Measurements from ENCODE around the gene SEC16B. TPM values are rescaled to one million over a fixed set of nuclear protein-coding genes. Genes with fewer than 3 reads are reported as not detected.

The SEC16B gene
- total RNA-seq, 2 donors from 2014 or later = 11.2 to 37.6 TPM

GRCh38 chr1:177937931-177938330, 31.9 kb downstream of the SEC16B start:
- Histone ChIP-seq H3K27ac (no peak overlapping the region), H3K27me3 (no peaks in the 10 kb centered on the region), H3K4me1 (no peaks in the 10 kb centered on the region), H3K9me3 (no peaks in the 10 kb centered on the region), H3K36me3 (replicated peaks in 1 of 2; ENCODE audit: insufficient read depth in 1 of 2, low read depth in 2 of 2) (peaks cover 0 to 12% of the 10 kb centered on the region in 2 donors), H3K4me3 (no peak overlapping the region)
- no peak for ATAC-seq
- WGBS, 2 donors = 86 to 88% methylated on average over 6 of the region's 6 CpGs
- TF ChIP-seq CTCF (IDR thresholded peaks at IDR 0.05) = no peak
- no peak for TF ChIP-seq POLR2A (IDR thresholded peaks at IDR 0.05)
- intact Hi-C loops (cut with DNase I) = no loop called here
- no peak for DNase-seq

GRCh38 chr1:177937174-177937770, 32.6 kb downstream of the SEC16B start:
- WGBS, 2 donors = 80 to 87% methylated on average over 9 of the region's 9 CpGs
- Histone ChIP-seq H3K4me3 (no peak overlapping the region), H3K27me3 (no peaks in the 10 kb centered on the region), H3K9me3 (no peaks in the 10 kb centered on the region), H3K4me1 (no peaks in the 10 kb centered on the region), H3K27ac (no peak overlapping the region), H3K36me3 (replicated peaks in 1 of 2; ENCODE audit: insufficient read depth in 1 of 2, low read depth in 2 of 2) (peaks cover 0 to 12% of the 10 kb centered on the region in 2 donors)
- ATAC-seq (no peak), DNase-seq (no peak)
- intact Hi-C loops (cut with DNase I) = no loop called here
- TF ChIP-seq CTCF (IDR thresholded peaks at IDR 0.05) = no peak
- no peak for TF ChIP-seq POLR2A (IDR thresholded peaks at IDR 0.05)

GRCh38 chr1:177935638-177936415, 34.0 kb downstream of the SEC16B start:
- no peaks in the 10 kb centered on the region for H3K9me3 ChIP-seq
- ATAC-seq (no peak), DNase-seq (no peak)
- no peak overlapping the region for H3K27ac ChIP-seq
- H3K4me3 ChIP-seq = no peak overlapping the region
- 80 to 81% methylated on average over 8 of the region's 8 CpGs for WGBS, 2 donors
- H3K4me1 ChIP-seq = no peaks in the 10 kb centered on the region
- intact Hi-C loops (cut with DNase I) = no loop called here
- no peaks in the 10 kb centered on the region for H3K27me3 ChIP-seq
- H3K36me3 ChIP-seq (replicated peaks in 1 of 2; ENCODE audit: insufficient read depth in 1 of 2, low read depth in 2 of 2) = peaks cover 0 to 12% of the 10 kb centered on the region in 2 donors
- no peak for TF ChIP-seq CTCF (IDR thresholded peaks at IDR 0.05)
- TF ChIP-seq POLR2A (IDR thresholded peaks at IDR 0.05) = no peak

GRCh38 chr1:177934927-177935326, 34.9 kb downstream of the SEC16B start:
- Histone ChIP-seq H3K4me3 (no peak overlapping the region), H3K27me3 (no peaks in the 10 kb centered on the region), H3K9me3 (no peaks in the 10 kb centered on the region), H3K27ac (no peak overlapping the region), H3K36me3 (replicated peaks in 1 of 2; ENCODE audit: insufficient read depth in 1 of 2, low read depth in 2 of 2) (peaks cover 0 to 11% of the 10 kb centered on the region in 2 donors), H3K4me1 (no peaks in the 10 kb centered on the region)
- intact Hi-C loops (cut with DNase I) = no loop called here
- WGBS, 2 donors = 82 to 93% methylated on average over 3 of the region's 3 CpGs
- no peak for DNase-seq
- no peak for ATAC-seq
- no peak for TF ChIP-seq CTCF (IDR thresholded peaks at IDR 0.05)
- TF ChIP-seq POLR2A (IDR thresholded peaks at IDR 0.05) = no peak
